Measurements from ENCODE around the gene YIF1A. TPM values are rescaled to one million over a fixed set of nuclear protein-coding genes. Genes with fewer than 3 reads are reported as not detected.

The YIF1A gene
- total and polyA plus RNA-seq, 10 donors: 34.7 to 60.1 (median 47.9) TPM

- Histone ChIP-seq H3K4me1 (peaks cover 10 to 67% (median 31%) of the 10 kb centered on the region in 6 donors), H3K36me3 (peaks cover 0 to 38% (median 13%) of the 10 kb centered on the region in 6 donors), H3K4me3 (no peak overlapping the region), H3K9me3 (no peaks in the 10 kb centered on the region), H3K27ac (no peak overlapping the region), H3K27me3 (replicated peaks in 1 of 7) (peaks cover 0 to 17% (median 0%) of the 10 kb centered on the region in 7 donors)
- DNase-seq: no peak
- 81 to 93% (median 86%) methylated on average over 6 of the region's 6 CpGs for WGBS, 5 donors
- TF ChIP-seq POLR2A (IDR thresholded peaks at IDR 0.05) (no peak), POLR2AphosphoS5 (IDR thresholded peaks at IDR 0.05) (no peak), CTCF (IDR thresholded peaks at IDR 0.05 in 8 of 11, conservative IDR thresholded peaks at IDR 0.05 in 3 of 11) (no peak)
- intact Hi-C loops (cut with DNase I; ENCODE audit: low total_unique reads): loop anchor here (5.0 kb wide), 1 partner anchor 59 kb away; no protein-coding TSS in a partner anchor
Measured at GRCh38 chr11:66281001-66281400, 7.9 kb downstream of the YIF1A start.

- intact Hi-C loops (cut with DNase I; ENCODE audit: low total_unique reads): loop anchor here (5.0 kb wide), 1 partner anchor 58 kb away; no protein-coding TSS in a partner anchor
- Histone ChIP-seq H3K27me3 (replicated peaks in 1 of 7) (peaks cover 0 to 17% (median 0%) of the 10 kb centered on the region in 7 donors), H3K9me3 (no peaks in the 10 kb centered on the region), H3K4me3 (no peak overlapping the region), H3K27ac (no peak overlapping the region), H3K36me3 (peaks cover 0 to 39% (median 19%) of the 10 kb centered on the region in 6 donors), H3K4me1 (peaks cover 10 to 65% (median 31%) of the 10 kb centered on the region in 6 donors)
- DNase-seq: peak; percentile 77
- 89 to 94% (median 92%) methylated on average over 9 to 14 of the region's 14 CpGs; no CpG with 5 or more reads in 1 of the 5 donors for WGBS, 5 donors
- TF ChIP-seq POLR2AphosphoS5 (IDR thresholded peaks at IDR 0.05): peak in 1 of 3 donors; percentile 38
- TF ChIP-seq POLR2A (IDR thresholded peaks at IDR 0.05): no peak
Measured at GRCh38 chr11:66280428-66280827, 8.5 kb downstream of the YIF1A start.

- intact Hi-C loops (cut with DNase I; ENCODE audit: low total_unique reads): no loop called here
- DNase-seq: peak; percentile 58
- TF ChIP-seq CTCF (IDR thresholded peaks at IDR 0.05 in 8 of 11, conservative IDR thresholded peaks at IDR 0.05 in 3 of 11) (no peak), POLR2AphosphoS5 (IDR thresholded peaks at IDR 0.05) (no peak), POLR2A (IDR thresholded peaks at IDR 0.05) (no peak)
- 68 to 81% (median 72%) methylated on average over 15 of the region's 15 CpGs for WGBS, 5 donors
- Histone ChIP-seq H3K4me1 (peaks cover 10 to 60% (median 31%) of the 10 kb centered on the region in 6 donors), H3K4me3 (no peak overlapping the region), H3K27ac (no peak overlapping the region), H3K27me3 (replicated peaks in 1 of 7) (peaks cover 0 to 17% (median 0%) of the 10 kb centered on the region in 7 donors), H3K9me3 (no peaks in the 10 kb centered on the region), H3K36me3 (peaks cover 0 to 39% (median 26%) of the 10 kb centered on the region in 6 donors)
Measured at GRCh38 chr11:66279092-66279734, 9.7 kb downstream of the YIF1A start.

- no peaks in the 10 kb centered on the region for H3K9me3 ChIP-seq
- peaks cover 0 to 17% (median 0%) of the 10 kb centered on the region in 7 donors for H3K27me3 ChIP-seq (replicated peaks in 1 of 7)
- WGBS, 5 donors: 2 to 6% (median 3%) methylated on average over 30 to 45 of the region's 45 CpGs
- DNase-seq: peak; percentile 77
- H3K4me1 ChIP-seq: peaks cover 10 to 63% (median 31%) of the 10 kb centered on the region in 6 donors
- peaks cover 0 to 39% (median 33%) of the 10 kb centered on the region in 6 donors for H3K36me3 ChIP-seq
- peak overlapping the region in 2 of 8 donors; percentile 34 to 65 for H3K4me3 ChIP-seq
- peak overlapping the region in 1 of 8 donors; percentile 69 for H3K27ac ChIP-seq
- TF ChIP-seq CTCF (IDR thresholded peaks at IDR 0.05 in 8 of 11, conservative IDR thresholded peaks at IDR 0.05 in 3 of 11): no peak
- no peak for TF ChIP-seq POLR2AphosphoS5 (IDR thresholded peaks at IDR 0.05)
- no peak for TF ChIP-seq POLR2A (IDR thresholded peaks at IDR 0.05)
- intact Hi-C loops (cut with DNase I; ENCODE audit: low total_unique reads): no loop called here
Measured at GRCh38 chr11:66278363-66279091, 10.4 kb downstream of the YIF1A start.
